ENCODE results near the gene SYNGR3. TPM values are rescaled to one million over a fixed set of nuclear protein-coding genes. Genes with fewer than 3 reads are reported as not detected.

SYNGR3 gene
- total RNA-seq, 1 experiment from 2014 or later, result 4.3 TPM

GRCh38 chr16:1949507-1949906 lies 40.3 kb upstream of the SYNGR3 start:
- H3K27me3 ChIP-seq (ENCODE audit: insufficient read depth, low read depth), result no peaks in the 10 kb centered on the region
- ChIA-PET POLR2A (ENCODE audit: unreplicated experiment) (no interaction called here), CTCF (interaction anchor here (0.5 to 0.7 kb wide), 2 partner anchors 8 to 84 kb away, joined by 3 to 6 read pairs; no protein-coding TSS in a partner anchor)
- H3K79me2 ChIP-seq (ENCODE audit: low read depth), result no peaks in the 10 kb centered on the region
- H3K4me1 ChIP-seq (replicated peaks; ENCODE audit: insufficient read depth), result no peaks in the 10 kb centered on the region
- no peaks in the 10 kb centered on the region for H4K20me1 ChIP-seq (ENCODE audit: insufficient read depth)
- no peak overlapping the region for H3K4me2 ChIP-seq
- no peak for DNase-seq
- no peaks in the 10 kb centered on the region for H3K9me2 ChIP-seq (ENCODE audit: insufficient read depth)
- H3F3A ChIP-seq (ENCODE audit: insufficient read depth, low read depth), result peaks cover under 1% of the 10 kb centered on the region; the same call in 1 of the 2 replicates
- no peak overlapping the region for H3K27ac ChIP-seq
- H3K36me3 ChIP-seq (ENCODE audit: low read depth), result no peaks in the 10 kb centered on the region
- H2AFZ ChIP-seq, result no peak overlapping the region
- no peak overlapping the region for H3K4me3 ChIP-seq
- intact Hi-C loops (cut with micrococcal nuclease; ENCODE audit: unreplicated experiment), result no loop called here
- TF ChIP-seq EZH2 (IDR thresholded peaks at IDR 0.05; ENCODE audit: low read depth), result no peak
- TF ChIP-seq, protein P1, sequence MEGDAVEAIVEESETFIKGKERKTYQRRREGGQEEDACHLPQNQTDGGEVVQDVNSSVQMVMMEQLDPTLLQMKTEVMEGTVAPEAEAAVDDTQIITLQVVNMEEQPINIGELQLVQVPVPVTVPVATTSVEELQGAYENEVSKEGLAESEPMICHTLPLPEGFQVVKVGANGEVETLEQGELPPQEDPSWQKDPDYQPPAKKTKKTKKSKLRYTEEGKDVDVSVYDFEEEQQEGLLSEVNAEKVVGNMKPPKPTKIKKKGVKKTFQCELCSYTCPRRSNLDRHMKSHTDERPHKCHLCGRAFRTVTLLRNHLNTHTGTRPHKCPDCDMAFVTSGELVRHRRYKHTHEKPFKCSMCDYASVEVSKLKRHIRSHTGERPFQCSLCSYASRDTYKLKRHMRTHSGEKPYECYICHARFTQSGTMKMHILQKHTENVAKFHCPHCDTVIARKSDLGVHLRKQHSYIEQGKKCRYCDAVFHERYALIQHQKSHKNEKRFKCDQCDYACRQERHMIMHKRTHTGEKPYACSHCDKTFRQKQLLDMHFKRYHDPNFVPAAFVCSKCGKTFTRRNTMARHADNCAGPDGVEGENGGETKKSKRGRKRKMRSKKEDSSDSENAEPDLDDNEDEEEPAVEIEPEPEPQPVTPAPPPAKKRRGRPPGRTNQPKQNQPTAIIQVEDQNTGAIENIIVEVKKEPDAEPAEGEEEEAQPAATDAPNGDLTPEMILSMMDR (conservative IDR thresholded peaks at IDR 0.05), result no peak
- no TSS peak for BruUV-seq (replicated peaks)
- H3K9me3 ChIP-seq (ENCODE audit: insufficient read depth, low read depth), result no peaks in the 10 kb centered on the region

DNA sequence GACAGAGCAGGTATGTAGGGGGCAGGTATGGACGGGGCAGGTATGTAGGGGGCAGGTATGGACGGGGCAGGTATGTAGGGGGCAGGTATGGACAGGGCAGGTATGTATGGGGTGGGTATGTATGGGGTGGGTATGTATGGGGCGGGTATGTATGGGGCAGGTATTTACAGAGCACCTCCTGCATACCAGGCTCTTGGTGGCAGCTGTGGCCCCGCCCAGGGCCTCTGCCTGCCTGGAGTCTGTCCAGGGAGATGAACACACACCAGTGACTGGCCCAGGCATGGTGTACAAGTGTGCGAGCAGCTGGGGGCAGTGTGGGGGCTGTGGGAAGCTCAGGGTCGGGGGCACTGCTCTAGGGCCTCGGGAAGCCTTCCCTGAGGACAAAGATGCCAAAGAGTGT lies 39.7 kb upstream of the SYNGR3 start:
- H2AFZ ChIP-seq, result no peak overlapping the region
- no peaks in the 10 kb centered on the region for H3K27me3 ChIP-seq (ENCODE audit: insufficient read depth, low read depth)
- H3K4me3 ChIP-seq, result no peak overlapping the region
- no peak overlapping the region for H3K27ac ChIP-seq
- H3K36me3 ChIP-seq (ENCODE audit: low read depth), result no peaks in the 10 kb centered on the region
- no peaks in the 10 kb centered on the region for H3K9me3 ChIP-seq (ENCODE audit: insufficient read depth, low read depth)
- no TSS peak for BruUV-seq (replicated peaks)
- ChIA-PET POLR2A (ENCODE audit: unreplicated experiment) (interaction anchor here (0.5 kb wide), 1 partner anchor 12 kb away, joined by 6 read pairs; no protein-coding TSS in a partner anchor), CTCF (no interaction called here)
- H3K4me2 ChIP-seq, result no peak overlapping the region
- no peaks in the 10 kb centered on the region for H3F3A ChIP-seq (ENCODE audit: insufficient read depth, low read depth)
- peak in 1 of 2 experiments; percentile 35 for DNase-seq
- intact Hi-C loops (cut with micrococcal nuclease; ENCODE audit: unreplicated experiment), result no loop called here
- TF ChIP-seq, protein P1 (conservative IDR thresholded peaks at IDR 0.05), result no peak
- no peak for TF ChIP-seq EZH2 (IDR thresholded peaks at IDR 0.05; ENCODE audit: low read depth)
- no peaks in the 10 kb centered on the region for H3K79me2 ChIP-seq (ENCODE audit: low read depth)
- no peaks in the 10 kb centered on the region for H3K9me2 ChIP-seq (ENCODE audit: insufficient read depth)
- H4K20me1 ChIP-seq (ENCODE audit: insufficient read depth), result no peaks in the 10 kb centered on the region
- H3K4me1 ChIP-seq (replicated peaks; ENCODE audit: insufficient read depth), result no peaks in the 10 kb centered on the region

DNA sequence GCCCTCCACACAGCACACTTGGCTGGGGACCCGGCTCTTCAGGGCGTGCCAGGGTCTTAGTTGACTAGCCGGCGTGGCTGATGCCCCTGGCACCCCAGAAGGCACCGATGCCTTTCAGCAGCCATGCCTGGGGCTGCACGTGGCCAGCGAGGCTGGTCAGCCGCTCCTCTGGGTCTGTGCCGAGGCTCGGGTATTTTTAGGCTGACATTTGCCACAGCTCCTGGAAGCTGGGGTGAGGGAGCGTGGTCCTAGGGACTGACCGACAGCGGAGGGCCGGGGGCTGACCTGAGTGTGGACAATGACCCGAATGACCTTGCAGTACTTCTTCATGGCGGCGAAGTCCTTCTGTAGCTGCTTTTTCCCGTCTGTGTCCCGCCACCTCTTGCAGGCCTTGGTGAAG lies 39.2 kb upstream of the SYNGR3 start:
- Histone ChIP-seq H4K20me1 (ENCODE audit: insufficient read depth) (no peaks in the 10 kb centered on the region), H3K9me2 (ENCODE audit: insufficient read depth) (no peaks in the 10 kb centered on the region), H3K4me1 (replicated peaks; ENCODE audit: insufficient read depth) (no peaks in the 10 kb centered on the region), H3K4me2 (no peak overlapping the region), H2AFZ (no peak overlapping the region), H3K4me3 (no peak overlapping the region), H3K79me2 (ENCODE audit: low read depth) (no peaks in the 10 kb centered on the region), H3F3A (ENCODE audit: insufficient read depth, low read depth) (no peaks in the 10 kb centered on the region), H3K27ac (no peak overlapping the region), H3K36me3 (ENCODE audit: low read depth) (no peaks in the 10 kb centered on the region), H3K27me3 (ENCODE audit: insufficient read depth, low read depth) (no peaks in the 10 kb centered on the region), H3K9me3 (ENCODE audit: insufficient read depth, low read depth) (no peaks in the 10 kb centered on the region)
- BruUV-seq (replicated peaks), result no TSS peak
- intact Hi-C loops (cut with micrococcal nuclease; ENCODE audit: unreplicated experiment), result no loop called here
- CTCF ChIA-PET, result no interaction called here
- TF ChIP-seq, protein P1 (conservative IDR thresholded peaks at IDR 0.05), result no peak
- TF ChIP-seq EZH2 (IDR thresholded peaks at IDR 0.05; ENCODE audit: low read depth), result no peak
- no peak for DNase-seq
- POLR2A ChIA-PET (ENCODE audit: unreplicated experiment), result interaction anchor here (0.5 kb wide), 1 partner anchor 12 kb away, joined by 6 read pairs; no protein-coding TSS in a partner anchor

All from PC-9 (cell line).